Large intestine (tissue), 3 donors: ENCODE measurements around the gene HCN2. TPM values are rescaled to one million over a fixed set of nuclear protein-coding genes. Genes with fewer than 3 reads are reported as not detected.

Source experiments
- DNase-seq, 2 donors: peaks; one replicate each; pipeline versions ENCODE4 v3.0.0 to v3.0.0-alpha.2; 2013
- H3K27ac ChIP-seq: one replicate; pipeline ENCODE4 v1.5.1; 2013; ENCODE audit warnings: low read length
- H3K27me3 ChIP-seq: 2 replicates; pipeline ENCODE4 v1.6.1; 2013; ENCODE audit warnings: low read length; ENCODE audit not compliant: control insufficient read depth, insufficient read depth
- H3K36me3 ChIP-seq: 2 replicates; pipeline ENCODE4 v1.6.1; 2013; ENCODE audit warnings: low read length; ENCODE audit not compliant: control insufficient read depth, insufficient read depth
- H3K4me1 ChIP-seq: one replicate; pipeline ENCODE4 v1.6.1; 2013; ENCODE audit warnings: low read length; ENCODE audit not compliant: control insufficient read depth, insufficient read depth
- H3K4me3 ChIP-seq: one replicate; pipeline ENCODE4 v1.5.1; 2013; ENCODE audit warnings: low read length
- H3K9me3 ChIP-seq: one replicate; pipeline ENCODE4 v1.6.1; 2013; ENCODE audit warnings: mild to moderate bottlenecking, low read depth, low read length, moderate library complexity; ENCODE audit not compliant: control insufficient read depth
- WGBS: methylation state at CpG from one replicate; pipeline ENCODE4 v1.1.5; 2013; ENCODE audit warnings: low lambda C conversion rate; ENCODE audit not compliant: insufficient coverage; 5-methylcytosine and 5-hydroxymethylcytosine counted together
- polyA plus RNA-seq: library from polyadenylated mRNA; unstranded; fragments of 120-200 nt; gene quantifications from one replicate; pipeline ENCODE4 v1.2.1, GENCODE V29; 2013

Gene HCN2
- polyA plus RNA-seq, 1 donor = 0.76 TPM

DNA sequence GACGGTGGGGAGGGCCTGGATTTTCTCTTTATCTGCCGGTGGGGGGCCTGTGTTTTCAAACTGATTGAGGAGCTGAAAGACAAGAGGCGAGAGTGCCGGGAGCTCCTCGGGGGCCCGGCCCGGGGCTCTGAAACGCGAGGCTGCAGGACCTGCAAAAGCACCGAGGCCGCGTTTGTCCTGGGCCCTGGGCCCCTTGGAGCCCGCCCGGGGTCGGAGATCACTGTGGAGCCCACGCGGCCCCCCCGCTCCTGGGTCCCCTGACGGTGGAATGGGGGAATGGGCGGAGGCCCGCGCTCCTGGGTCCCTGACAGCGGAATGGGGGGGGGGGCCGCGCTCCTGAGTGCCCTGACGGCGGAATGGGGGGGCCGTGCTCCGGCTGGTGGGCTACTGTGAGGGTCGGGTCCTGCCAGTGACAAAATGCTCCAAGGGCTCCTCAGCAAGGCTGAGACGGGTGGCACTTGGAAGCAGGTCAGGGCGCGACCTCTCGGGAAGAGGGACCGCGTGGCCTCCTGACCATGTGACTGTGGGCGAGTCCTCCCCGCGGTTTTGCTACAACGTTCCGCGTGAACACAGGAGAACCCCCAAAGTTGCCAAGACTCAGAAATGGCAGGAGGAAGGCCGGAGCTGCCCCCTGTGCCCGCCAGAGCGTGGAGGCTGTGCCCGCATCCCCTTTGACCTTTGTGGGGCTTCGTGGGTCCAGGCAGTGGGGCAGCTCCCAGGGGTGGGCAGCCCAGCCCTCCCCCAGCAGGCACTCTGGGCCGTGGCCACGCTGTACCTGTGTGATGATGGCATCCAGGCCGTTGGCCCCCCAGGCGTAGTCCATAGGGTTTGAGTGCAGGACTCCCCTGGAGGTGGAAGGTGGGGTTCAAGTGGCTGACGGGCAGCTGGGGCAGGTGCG, 59.5 kb downstream of the HCN2 start:
- no peak for DNase-seq
- WGBS = no CpG with 5 or more reads among the region's 53 CpGs
- Histone ChIP-seq H3K4me3 (no peak overlapping the region), H3K27ac (no peak overlapping the region), H3K36me3 (peaks cover 79% of the 10 kb centered on the region), H3K9me3 (peaks cover 18% of the 10 kb centered on the region), H3K27me3 (no peaks in the 10 kb centered on the region), H3K4me1 (no peaks in the 10 kb centered on the region)

DNA sequence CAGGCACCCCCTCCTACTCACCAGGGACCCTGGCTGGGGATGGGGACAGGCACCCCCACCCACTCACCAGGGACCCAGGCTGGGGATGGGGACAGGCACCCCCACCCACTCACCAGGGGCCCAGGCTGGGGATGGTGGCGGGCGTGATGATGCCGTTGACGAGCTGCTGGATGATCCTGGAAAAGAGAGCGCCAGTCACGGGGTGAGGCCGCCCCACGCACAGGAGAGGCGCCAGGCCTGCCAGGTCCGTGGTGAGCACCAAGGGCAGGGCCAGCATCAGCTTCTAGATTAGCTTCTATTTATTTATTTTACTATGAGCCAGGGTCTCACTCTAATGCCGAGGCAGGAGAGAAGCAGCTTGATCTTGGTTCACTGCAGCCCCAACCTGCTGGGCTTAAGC, 60.4 kb downstream of the HCN2 start:
- no peak overlapping the region for H3K4me3 ChIP-seq
- no peak for DNase-seq
- no peaks in the 10 kb centered on the region for H3K27me3 ChIP-seq
- whole genome bisulfite sequencing = no CpG with 5 or more reads among the region's 11 CpGs
- peaks cover 16% of the 10 kb centered on the region for H3K9me3 ChIP-seq
- H3K27ac ChIP-seq = no peak overlapping the region
- H3K36me3 ChIP-seq = peaks cover 77% of the 10 kb centered on the region
- no peaks in the 10 kb centered on the region for H3K4me1 ChIP-seq

DNA sequence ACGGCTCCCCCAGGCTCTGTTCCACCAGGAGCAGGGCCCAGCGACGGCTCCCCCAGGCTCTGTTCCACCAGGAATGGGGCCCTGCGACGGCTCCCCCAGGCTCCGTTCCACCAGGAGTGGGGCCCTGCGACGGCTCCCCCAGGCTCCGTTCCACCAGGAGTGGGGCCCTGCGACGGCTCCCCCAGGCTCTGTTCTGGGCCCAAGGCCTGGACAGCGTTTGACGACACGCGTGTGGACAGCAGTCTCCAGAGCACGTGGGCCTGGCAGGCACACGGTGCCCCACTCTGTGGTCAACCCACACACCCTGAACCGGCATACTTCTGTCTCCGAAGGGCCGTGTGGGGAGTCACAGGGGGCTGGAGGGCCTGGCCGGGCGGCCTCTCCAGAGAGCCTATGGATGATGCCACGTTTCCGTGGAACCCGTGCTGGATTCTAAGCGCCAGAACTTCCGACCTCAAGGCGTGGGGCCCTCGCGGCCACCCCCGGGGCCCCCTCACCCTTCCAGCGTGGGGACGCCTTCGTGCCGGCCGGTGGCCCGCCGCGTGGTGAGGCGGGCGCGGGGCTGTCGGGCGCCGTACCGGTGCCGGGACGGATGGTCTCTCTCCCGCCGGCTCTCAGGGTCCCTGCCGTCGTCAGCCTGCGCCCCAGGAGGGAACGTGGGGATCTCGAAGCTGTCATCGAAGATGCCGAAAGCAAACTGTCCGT, 61.6 kb downstream of the HCN2 start:
- DNase-seq = no peak
- no CpG with 5 or more reads among the region's 58 CpGs for WGBS
- no peaks in the 10 kb centered on the region for H3K27me3 ChIP-seq
- H3K4me3 ChIP-seq = no peak overlapping the region
- peaks cover 74% of the 10 kb centered on the region for H3K36me3 ChIP-seq
- no peak overlapping the region for H3K27ac ChIP-seq
- H3K9me3 ChIP-seq = peaks cover 9% of the 10 kb centered on the region
- no peaks in the 10 kb centered on the region for H3K4me1 ChIP-seq

DNA sequence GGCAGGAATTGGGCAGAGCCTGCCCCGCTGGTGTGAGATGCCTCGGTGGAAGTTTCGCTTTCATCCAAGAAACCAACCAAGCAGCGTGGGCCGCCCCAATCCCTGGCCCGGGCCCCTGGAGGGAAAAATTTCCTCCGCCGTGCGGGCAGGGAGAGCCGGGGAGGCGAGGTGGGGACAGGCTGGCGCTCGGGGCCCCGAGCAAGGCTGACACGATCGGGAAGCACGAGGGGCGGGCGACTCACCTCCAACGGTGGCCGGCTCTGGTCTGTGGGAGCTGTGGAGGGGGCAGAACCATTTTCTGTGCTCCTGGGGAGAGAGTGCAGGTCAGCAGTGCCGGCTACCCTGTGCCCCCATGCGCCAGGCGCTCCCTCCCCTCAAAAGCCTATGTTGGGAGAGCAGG, 62.3 kb downstream of the HCN2 start:
- no peak for DNase-seq
- Histone ChIP-seq H3K36me3 (peaks cover 70% of the 10 kb centered on the region), H3K4me3 (no peak overlapping the region), H3K27ac (no peak overlapping the region), H3K9me3 (peaks cover 10% of the 10 kb centered on the region), H3K27me3 (no peaks in the 10 kb centered on the region), H3K4me1 (peaks cover under 1% of the 10 kb centered on the region)
- WGBS = no CpG with 5 or more reads among the region's 24 CpGs

DNA sequence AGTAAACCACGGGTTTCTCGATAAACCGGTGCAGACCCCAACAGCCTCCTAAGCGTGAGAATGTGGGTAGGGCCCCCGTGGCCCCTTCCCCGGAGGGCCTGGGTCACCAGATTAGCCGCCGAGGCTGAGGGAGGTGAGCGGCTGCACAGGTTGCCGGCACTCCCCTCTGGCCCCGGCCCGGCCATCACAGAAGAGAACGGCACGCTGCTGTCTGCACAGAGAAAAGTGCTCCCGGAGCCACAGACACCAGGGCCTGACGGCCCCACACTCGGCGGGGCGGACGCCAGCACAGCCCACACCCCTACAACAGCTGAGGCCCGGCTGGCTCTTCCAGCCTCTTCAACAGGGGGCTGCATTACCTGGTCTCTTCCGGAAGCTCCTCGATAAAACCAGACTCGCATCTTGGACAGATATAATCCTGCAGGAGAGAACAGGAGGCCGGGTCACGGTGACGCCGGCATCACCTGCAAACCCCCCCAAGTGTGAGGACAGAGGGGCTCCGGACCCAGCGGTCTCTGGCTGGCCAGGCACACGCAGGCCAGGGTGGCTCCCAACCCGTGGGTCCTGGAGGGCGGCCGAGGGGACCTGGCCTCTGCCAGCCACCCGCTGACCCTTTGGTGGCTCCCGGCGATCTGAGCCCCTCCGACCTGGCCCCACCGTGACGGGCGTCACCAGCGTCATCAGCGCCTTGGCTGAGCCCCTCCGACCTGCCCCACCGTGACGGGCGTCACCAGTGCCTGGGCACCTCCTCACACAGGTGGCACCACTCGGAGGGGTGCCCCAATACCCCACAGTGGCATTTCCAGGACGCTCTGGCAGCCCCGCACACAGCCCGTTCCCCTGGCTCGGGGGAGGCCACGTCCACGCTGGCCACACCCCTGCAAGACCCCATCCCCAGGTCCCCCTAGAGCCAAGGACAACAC, 63.0 kb downstream of the HCN2 start:
- Histone ChIP-seq H3K36me3 (peaks cover 70% of the 10 kb centered on the region), H3K4me1 (peaks cover 8% of the 10 kb centered on the region), H3K9me3 (peaks cover 13% of the 10 kb centered on the region), H3K27ac (no peak overlapping the region), H3K27me3 (no peaks in the 10 kb centered on the region), H3K4me3 (no peak overlapping the region)
- no CpG with 5 or more reads among the region's 54 CpGs for WGBS
- no peak for DNase-seq

DNA sequence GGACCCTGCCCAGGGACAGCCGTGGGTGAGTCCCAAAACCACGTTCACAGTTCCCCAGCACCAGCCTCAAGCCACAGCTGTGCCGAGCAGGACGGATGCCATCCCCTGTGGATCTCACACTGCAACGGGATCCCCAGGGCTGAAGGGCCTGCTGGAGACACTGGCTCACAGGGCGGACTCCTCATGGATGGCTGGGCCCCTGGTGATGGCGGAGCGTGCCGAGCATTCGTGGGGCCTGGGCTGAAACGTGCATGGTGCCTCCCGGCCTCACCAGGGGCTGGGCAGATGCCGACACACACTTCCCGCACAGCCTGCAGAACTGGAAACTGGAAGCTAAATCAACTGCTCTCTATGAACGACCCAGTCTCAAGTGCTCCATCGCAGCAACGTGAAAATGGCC, 63.7 kb downstream of the HCN2 start:
- Histone ChIP-seq H3K27ac (no peak overlapping the region), H3K27me3 (no peaks in the 10 kb centered on the region), H3K9me3 (peaks cover 15% of the 10 kb centered on the region), H3K36me3 (peaks cover 69% of the 10 kb centered on the region), H3K4me3 (no peak overlapping the region), H3K4me1 (peaks cover 14% of the 10 kb centered on the region)
- no peak for DNase-seq
- WGBS = 93% methylated on average over 3 of the region's 17 CpGs

DNA sequence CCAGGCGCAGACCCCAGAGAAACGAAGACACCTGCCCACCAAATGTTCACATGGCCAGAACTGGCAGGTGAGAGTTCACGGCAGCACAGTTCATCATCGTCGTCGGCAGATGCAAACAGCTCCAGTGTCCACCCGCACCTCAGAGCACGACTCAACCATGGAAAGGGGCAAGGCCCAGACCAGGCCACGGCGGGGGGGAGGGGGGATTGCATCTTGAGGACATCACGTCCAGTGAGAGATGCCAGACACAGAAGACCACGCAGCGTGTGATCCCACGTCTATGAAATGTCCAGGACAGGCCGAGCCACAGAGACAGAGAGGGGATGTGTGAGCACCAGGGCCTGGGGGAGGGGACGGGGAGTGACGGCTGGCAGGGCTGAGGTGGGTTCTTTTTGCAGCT, 66.0 kb downstream of the HCN2 start:
- Histone ChIP-seq H3K27ac (no peak overlapping the region), H3K9me3 (peaks cover 20% of the 10 kb centered on the region), H3K4me1 (peaks cover 35% of the 10 kb centered on the region), H3K4me3 (no peak overlapping the region), H3K27me3 (no peaks in the 10 kb centered on the region), H3K36me3 (peaks cover 53% of the 10 kb centered on the region)
- DNase-seq = no peak
- WGBS = no CpG with 5 or more reads among the region's 17 CpGs

DNA sequence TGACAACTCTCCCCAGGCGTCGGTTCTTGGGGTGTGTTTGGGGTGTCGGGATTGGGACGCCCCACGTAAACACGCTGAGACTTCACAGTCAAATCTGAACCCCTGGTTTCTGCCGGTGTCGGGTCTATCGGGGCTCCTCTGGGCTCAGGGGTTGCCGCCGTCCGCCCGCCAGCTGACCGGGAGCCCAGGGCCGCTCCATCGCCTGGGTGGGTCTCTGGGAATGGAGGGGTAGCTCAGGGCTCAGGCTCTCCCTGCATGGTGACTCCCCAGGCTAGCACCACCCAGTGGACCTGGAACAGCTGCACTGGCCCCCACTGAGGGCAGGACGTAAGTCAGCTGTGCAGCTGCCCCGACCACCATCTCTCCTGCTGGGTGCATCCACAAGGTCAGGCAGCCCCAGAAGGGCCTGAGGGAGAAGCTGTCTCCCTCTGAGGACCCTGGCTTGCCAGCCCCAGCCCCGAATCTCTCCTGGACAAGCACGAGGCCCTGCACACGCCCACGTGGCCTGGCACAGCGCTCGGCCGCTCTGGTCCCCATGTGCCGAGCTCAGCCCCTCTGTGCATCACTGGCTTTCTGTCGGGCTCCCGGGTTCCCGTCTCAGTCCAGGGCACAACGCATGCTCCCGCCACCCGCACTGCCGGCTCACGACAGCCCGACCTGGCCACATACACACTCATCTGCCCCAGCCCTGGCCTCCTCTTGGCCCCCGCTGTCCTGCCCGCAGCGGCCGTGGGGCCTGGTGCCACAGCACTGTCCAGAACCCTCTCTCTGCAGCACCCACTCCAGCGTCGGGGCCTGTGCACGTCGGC, 67.3 kb downstream of the HCN2 start:
- H3K27me3 ChIP-seq = no peaks in the 10 kb centered on the region
- H3K36me3 ChIP-seq = peaks cover 42% of the 10 kb centered on the region
- H3K4me3 ChIP-seq = no peak overlapping the region
- peaks cover 20% of the 10 kb centered on the region for H3K9me3 ChIP-seq
- WGBS = no CpG with 5 or more reads among the region's 43 CpGs
- no peak overlapping the region for H3K27ac ChIP-seq
- DNase-seq = no peak
- H3K4me1 ChIP-seq = peaks cover 45% of the 10 kb centered on the region

DNA sequence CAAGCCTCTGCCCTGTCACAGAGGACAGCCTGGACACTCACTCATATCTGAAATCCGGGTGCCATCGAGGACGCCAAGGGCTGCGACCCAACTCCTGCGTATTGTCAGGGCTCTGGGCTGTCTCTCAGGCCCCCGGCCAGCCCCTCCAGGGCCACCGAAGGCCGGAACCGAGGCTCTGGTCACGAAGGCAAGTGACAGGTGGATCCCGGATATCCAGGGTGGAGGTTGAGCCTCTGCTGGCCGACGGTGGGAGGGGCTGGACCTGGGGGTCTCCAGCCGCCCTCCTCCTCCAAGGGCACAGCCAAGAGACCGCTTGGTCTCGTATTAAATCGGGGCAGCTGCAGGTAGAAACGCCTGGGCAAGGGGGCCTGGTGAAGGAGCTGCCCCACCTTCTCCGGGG, 67.9 kb downstream of the HCN2 start:
- Histone ChIP-seq H3K4me3 (no peak overlapping the region), H3K27me3 (no peaks in the 10 kb centered on the region), H3K4me1 (peaks cover 45% of the 10 kb centered on the region), H3K27ac (no peak overlapping the region), H3K9me3 (peaks cover 20% of the 10 kb centered on the region), H3K36me3 (peaks cover 35% of the 10 kb centered on the region)
- no peak for DNase-seq
- no CpG with 5 or more reads among the region's 19 CpGs for WGBS
